22Rv1 (cell line): ENCODE measurements around the gene EID2.

Experiments
- H3K27ac ChIP-seq: fragments of 450-650 bp; 2 replicates; pipeline ENCODE4 v1.5.1; 2017
- CTCF ChIP-seq: fragments of 450-650 bp; IDR thresholded peaks from 2 replicates; pipeline ENCODE4 v1.5.1; 2017; ENCODE audit warnings: mild to moderate bottlenecking
- ZFX ChIP-seq: fragments of 450-650 bp; IDR thresholded peaks from 2 replicates; pipeline ENCODE4 v1.6.1; 2017; ENCODE audit warnings: antibody characterized with exemption, borderline replicate concordance

Gene EID2

GRCh38 chr19:39514840-39515550 is 25.0 kb downstream of the EID2 start, which contains the start of gene SELENOV:
SELENOV (plus strand) TSS chr19:39515139; CDS start chr19:39515213, 74 bp downstream.
- TF ChIP-seq CTCF (0 out of 2 replicates have a peak, but pooled peaks have one; percentile 7), ZFX (no peak)
- no peak within 1 kb of the TSS for H3K27ac ChIP-seq

DNA sequence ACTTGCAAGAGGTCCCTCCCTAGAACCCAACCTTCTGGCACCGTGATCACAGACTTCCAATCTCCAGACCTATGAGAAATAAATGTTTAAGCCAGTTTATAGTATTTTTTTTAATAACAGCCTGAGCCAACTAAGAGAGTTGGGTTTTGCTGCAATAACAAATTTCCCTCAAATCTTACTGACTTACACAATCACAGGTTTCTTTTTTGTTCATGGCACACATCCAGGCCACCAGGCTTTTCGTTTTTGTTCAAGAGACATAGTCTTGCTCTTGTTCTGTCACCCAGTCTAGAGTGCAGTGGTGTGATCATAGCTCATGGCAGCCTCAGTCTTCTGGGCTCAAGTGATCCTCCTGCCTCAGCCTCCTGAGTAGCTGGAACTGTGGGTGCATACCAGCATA is 27.0 kb downstream of the EID2 start:
- TF ChIP-seq ZFX: no peak
- no peak for TF ChIP-seq CTCF
- H3K27ac ChIP-seq: no peak overlapping the region

GRCh38 chr19:39509233-39509632 is 30.7 kb downstream of the EID2 start:
- TF ChIP-seq ZFX (no peak), CTCF (no peak)
- no peak overlapping the region for H3K27ac ChIP-seq

DNA sequence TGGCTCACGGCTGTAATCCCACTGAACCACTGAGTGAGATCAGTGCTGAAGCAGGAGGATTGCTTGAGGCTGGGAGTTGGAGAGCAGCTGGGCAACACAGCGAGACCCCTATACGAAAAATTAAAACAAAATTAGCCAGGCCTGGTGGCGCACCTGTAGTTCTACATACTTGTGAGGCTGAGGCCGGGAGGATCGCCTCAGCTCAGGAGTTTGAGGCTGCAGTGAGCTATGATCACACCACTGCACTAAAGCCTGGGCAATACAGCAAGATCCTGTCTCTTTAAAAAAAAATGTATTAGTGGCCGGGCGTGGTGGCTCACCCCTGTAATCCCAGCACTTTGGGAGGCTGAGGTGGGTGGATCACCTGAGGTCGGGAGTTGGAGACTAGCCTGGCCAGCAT is 31.3 kb downstream of the EID2 start:
- no peak overlapping the region for H3K27ac ChIP-seq
- TF ChIP-seq CTCF (no peak), ZFX (no peak)

GRCh38 chr19:39507715-39508364 is 32.1 kb downstream of the EID2 start:
- no peak overlapping the region for H3K27ac ChIP-seq
- TF ChIP-seq ZFX: no peak
- no peak for TF ChIP-seq CTCF

GRCh38 chr19:39506944-39507714 is 32.8 kb downstream of the EID2 start:
- no peak overlapping the region for H3K27ac ChIP-seq
- TF ChIP-seq CTCF (peak; percentile 4; the same call in 1 of the 2 replicates), ZFX (no peak)
